Stimulated activated CD8-positive, alpha-beta memory T cell treated with anti-CD3 and anti-CD28 coated beads, Interleukin-4, amount 100 ng/mL, for 4 hours (primary cell): Measurements from ENCODE around the gene OR10R2.
"Not testable (repeated sequence)": the region's sequence is repeated elsewhere in the genome, so short reads cannot be mapped to it uniquely, and the experiment has no call there.

ENCODE experiments used
- DNase-seq, 2 donors: peaks; one replicate each; pipeline ENCODE4 v3.0.0-alpha.2; 2020; ENCODE audit warnings: low read depth in 2 of 2, low spot score in 1 of 2

Gene OR10R2, protein sequence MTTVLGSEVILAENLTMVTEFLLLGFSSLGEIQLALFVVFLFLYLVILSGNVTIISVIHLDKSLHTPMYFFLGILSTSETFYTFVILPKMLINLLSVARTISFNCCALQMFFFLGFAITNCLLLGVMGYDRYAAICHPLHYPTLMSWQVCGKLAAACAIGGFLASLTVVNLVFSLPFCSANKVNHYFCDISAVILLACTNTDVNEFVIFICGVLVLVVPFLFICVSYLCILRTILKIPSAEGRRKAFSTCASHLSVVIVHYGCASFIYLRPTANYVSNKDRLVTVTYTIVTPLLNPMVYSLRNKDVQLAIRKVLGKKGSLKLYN

DNA sequence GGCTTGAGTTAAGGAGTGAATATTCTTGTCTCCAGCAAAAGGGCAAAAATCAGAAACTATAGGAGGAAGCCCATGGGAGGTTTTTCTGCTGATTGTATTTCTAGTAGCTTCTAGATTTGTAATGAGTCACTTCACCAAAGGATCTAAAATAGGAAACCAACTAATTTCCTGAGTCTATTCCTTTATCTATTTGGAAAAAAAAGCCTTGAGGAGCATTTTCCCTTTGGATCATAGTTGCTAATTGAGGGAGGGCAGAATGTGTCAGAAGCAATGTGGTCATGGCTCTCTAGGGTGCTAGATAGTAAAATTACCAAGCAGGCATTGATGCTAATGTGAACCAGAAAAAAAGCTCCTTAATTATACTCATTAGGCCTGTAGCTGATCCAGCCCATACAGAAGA, at the start of gene OR10R2:
Gene OR10R2, plus strand, starts transcription at position 301 of the 400 bp plus-strand sequence. CDS start 106 bp downstream, outside the sequence.
- no peak for DNase-seq

DNA sequence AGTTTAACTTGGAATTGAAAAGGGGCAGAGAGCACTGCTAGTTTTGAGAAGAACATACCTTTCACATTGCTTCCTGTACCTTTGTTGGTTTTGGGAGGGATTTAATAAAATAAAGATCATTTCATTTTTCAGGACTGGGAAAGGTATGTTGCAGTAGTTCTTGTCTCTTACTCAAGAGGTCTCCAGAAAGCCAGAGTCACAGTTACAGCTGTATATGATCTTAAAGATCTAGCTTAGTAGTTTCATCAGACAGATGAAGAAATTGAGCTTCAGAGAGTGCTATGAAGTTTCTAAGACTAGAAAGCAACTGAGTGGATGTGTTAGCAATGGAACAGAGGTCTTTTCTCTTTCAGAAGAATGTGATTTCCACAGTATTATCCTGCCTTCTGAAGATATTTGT, 47.0 kb upstream of the OR10R2 start:
- no peak for DNase-seq

DNA sequence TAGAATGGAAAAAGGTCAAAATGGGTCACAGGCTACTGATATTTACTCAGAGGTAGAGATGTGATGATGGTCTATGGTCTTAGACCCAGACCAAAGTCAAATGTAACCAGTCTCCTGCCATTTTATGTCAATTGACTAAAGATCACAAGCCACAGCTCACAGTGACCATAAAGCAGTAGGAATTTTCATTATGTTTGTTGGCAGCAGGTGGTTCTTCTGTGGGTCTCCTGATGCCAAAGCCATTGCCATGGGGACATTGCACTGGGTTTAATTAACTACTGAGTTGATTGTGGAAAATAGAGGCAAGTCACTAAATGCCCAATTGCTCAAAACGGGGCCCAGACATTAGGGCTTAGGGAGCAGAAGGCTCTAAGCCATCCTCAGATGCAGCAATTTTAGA, 45.9 kb upstream of the OR10R2 start, which contains the start of gene OR10K2:
Gene OR10K2, minus strand, starts transcription at position 101 of the 400 bp plus-strand sequence. CDS start 5,371 bp downstream, outside the sequence.
- no peak for DNase-seq

DNA sequence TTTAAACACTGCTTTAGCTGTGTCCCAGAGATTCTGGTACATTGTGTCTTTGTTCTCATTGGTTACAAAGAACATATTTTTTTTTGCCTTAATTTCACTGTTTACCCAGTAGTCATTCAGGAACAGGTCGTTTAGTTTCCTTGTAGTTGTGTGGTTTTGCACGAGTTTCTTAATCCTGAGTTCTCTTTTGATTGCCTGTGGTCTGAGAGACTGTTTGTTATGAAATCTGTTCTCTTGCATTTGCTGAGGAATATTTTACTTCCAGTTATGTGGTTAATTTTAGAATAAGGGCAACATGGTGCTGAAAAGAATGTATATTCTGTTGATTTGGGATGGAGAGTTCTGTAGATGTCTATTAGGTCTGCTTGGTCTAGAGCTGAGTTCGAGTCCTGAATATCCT, 41.9 kb upstream of the OR10R2 start:
- DNase-seq, result not testable (repeated sequence)

DNA sequence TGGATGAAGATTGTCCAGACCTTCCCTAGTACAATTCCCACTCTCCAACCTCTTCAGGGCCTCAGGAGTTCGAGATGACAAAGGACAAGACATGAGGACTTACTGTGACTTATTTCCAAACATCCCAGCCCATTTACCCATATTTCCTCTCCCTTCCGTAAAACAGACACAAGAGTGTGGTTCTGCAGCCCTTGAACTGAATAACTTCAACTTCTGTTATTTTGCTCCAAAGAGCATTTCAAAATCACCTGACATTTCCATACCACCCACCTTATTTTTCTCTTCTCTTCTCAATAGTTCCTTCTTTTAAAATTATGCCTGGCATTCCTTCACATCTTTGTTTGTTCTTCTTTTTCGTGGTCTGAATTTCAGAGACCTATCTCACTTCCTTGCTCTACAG, 37.3 kb upstream of the OR10R2 start:
- DNase-seq, result no peak

DNA sequence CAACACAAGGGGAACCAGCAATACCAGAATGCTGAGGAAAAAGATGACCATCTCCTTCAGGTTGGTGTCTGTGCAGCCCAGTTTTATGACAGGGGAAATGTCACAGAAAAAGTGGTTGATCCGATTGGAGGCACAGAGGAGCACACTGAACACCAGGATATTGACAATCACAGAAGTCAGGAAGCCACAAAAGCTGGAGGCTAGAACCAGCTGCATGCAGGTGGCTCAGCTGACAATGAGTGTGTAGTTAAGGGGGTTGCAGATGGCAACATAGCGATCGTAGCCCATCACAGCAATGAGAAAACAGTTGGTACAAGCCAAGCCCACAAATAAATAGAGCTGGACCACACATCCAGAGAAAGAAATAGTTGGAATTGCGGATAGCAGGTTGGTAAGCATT, 26.6 kb upstream of the OR10R2 start:
- no peak for DNase-seq

DNA sequence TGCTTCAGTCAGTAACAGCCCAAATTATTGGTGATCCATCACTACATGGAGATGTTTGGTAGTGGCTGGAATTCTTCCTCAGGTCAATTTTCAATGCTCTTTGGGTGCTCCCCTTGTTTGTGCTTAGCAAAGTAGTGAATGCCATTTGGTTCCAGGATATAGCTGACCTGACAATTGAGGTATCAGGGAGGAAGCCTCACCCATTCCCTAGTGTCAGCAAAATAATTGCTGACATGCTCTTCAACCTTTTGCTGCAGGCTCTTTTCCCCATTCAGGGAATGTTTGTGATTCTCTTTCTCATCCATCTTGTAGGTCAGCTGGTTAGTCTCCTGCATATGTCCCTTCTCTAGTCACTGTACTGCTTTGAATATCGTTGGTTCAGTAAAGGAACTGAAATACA, 17.5 kb upstream of the OR10R2 start:
- no peak for DNase-seq

DNA sequence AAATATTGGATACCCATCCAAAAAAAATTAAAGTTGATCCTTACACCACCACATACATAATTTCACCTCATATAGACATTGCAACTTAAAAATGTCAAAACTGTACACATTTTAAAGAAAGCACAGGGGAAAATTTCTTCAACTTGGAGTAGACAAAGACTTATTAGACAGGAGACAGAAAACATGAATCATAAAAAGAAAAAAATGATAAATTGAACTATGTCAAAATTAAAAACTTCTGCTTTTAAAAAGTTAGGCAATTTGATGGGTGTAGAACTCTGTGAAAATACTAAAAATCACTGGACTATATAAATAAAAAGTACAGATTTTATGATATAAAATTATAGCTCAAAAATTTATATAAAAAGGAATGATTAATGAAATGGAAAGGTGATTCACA, 14.8 kb upstream of the OR10R2 start:
- no peak for DNase-seq

DNA sequence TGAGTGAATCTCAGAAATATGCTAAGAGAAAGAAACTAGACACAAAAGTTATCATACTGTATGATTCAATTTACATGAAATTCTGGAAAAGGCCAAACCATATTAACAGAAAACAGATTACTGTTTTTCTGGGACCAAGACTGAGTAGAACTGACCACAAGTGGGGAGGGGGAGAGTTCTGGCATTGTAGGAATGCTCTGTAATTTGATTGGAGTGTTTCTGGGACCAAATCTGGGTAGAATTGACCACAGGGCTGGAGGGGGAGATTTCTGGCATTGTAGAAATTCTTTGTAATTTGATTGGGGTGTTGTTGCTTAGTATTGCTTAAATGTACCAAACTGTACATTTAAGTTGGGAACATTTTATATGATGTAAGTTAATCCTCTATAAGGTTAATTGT, 13.8 kb upstream of the OR10R2 start:
- no peak for DNase-seq

DNA sequence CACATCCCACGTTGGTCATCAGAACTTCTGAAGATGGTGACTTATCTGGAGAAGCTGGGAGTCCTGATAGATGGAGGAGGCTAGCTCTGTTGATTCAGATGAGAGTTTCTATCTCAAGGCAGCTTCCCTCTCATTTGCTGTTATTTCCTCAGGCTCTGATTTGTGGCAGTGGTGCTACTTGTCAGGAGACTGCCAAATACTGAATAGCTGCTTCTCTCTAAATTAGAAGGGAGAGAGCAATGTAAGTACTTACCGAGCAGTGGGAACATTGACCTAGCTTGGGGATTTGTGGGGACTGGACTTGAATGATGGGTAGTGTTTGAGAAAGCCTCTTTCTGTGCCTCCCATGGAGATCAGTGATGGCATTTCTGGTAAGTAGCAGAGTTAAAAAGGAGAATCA, 10.5 kb upstream of the OR10R2 start, which contains the start of gene OR10K1:
Gene OR10K1, plus strand, starts transcription at position 301 of the 400 bp plus-strand sequence. CDS start 3,728 bp downstream, outside the sequence.
- no peak for DNase-seq

DNA sequence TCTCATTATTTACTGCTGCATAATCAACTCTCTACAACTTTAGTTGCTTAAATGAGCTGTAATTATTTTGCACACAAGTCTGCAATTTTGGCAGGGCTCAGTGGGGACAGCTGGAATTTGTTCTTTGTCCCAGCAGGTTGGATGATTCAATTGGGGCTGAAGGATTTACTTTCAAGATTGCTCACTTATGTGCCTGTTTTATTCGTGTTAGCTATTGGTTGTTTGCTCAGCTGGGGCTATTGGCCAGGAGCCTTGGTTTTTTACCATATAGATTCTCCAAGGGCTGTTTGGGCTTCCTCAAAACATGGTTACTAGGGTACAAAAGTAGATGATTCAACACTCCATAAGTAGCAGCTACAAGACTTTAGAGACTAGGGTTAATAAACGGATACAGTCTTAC, 13.4 kb downstream of the OR10R2 start:
- DNase-seq, result no peak

DNA sequence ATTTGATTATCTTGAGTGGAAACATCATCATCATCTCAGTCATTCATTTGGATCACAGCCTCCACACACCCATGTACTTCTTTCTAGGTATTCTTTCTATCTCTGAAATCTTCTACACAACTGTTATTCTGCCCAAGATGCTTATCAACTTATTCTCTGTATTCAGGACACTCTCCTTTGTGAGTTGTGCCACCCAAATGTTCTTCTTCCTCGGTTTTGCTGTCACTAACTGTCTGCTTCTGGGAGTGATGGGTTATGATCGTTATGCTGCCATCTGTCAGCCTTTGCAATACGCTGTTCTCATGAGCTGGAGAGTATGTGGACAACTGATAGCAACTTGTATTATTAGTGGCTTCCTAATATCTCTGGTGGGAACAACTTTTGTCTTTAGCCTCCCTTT, 19.3 kb downstream of the OR10R2 start:
- DNase-seq, result no peak

DNA sequence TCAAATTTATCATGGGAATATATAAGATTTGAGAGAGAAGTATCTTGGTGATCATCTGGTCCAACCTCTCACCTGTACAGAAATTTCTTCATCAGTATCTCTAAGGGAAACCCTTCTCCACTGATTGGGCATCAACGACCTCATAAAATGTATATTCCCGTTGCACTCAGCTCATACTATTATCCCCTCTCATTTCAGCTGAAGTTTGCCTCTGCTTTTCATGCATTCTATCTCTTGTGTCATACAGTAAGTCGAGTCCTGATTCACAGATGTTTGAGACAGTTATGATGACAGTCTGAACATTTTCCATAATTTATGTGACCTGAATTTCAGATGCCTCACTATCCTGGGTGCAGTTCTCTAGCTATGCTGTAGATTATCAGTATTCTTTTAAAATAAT, 21.0 kb downstream of the OR10R2 start:
- no peak for DNase-seq

DNA sequence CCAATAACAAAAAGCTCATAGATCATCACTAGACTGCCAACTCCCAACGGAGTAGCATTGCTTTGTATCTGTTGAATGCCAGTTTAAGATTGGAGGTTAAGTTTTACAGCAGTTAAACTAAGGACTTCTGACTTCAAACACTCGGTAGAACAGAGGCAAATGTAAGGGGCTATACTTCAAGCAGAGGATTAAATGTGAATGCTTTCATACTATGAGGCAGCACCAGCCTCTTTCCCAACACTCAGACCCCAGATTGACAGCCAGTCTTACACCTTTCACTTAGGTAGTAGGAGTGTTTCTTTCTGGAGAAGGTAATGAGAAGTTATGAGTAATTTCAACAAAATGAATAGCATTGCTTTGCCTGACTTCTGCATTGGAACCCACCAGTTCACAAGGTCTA, 22.8 kb downstream of the OR10R2 start:
- no peak for DNase-seq

DNA sequence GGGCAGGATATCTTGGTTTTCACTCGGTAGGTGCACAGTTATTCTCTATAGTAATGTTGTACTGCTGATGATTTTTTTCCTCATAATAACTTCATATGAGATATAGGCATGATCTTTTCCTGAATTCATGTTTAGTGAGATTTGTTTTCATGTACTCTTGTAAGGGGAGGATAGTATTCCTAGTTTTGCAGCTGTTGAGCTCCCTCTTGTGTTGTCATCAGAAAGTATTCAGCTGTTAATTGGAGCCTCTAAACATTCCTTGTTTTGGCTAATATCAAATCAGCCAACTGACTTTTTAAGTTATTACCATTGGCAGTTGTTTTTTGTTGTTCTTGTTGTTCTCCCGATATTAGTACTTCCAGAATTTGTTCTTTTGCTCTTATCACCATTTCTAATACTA, 24.4 kb downstream of the OR10R2 start:
- DNase-seq, result no peak

DNA sequence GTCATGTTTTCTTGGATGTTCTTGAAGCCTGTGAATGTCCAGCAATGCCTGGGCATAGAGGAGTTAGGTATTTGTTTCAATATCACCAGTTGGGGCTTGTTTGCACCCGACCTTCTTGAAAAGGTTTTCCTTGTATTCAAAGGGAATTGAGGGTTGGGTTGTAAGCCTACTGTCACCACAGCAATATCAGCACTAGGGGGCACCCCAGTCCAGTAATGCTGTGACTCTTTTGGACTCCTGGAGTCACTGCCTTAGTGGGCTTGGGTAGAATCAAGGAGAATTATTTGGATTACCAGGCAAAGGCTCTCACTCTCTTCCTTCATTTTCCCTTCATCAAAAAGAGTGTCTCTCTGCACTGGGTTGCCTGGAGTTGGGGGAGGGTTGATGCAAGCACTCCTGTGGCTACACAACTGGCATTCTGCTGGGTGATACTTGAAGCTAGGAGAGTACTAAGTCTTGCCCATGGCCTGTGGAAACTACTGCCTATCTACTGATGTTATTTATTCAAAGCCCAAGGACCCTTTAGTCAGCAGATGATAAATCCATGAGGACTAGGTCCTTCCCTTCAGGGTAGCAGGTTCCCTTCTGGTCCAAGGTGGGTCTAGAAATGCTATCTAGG, 34.5 kb downstream of the OR10R2 start:
- DNase-seq, result no peak

DNA sequence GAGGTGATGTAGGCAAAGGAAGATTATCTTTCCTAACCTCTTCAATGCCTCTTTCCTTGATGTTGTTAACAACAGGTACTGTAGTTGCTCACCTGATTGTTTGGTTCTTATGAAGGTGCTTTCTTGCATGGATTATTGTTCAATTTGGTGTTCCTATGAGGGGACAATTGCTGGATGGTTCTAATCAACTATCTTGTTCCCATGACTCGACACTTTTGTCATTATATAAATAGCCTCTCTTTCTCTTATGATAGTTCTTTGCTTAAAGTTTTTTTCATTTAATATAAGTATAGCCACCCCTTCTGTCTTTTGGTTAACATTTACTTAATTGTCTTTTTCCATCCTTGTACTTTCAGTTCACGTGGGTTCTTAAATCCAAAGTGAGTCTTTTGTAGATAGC, 35.5 kb downstream of the OR10R2 start:
- no peak for DNase-seq

DNA sequence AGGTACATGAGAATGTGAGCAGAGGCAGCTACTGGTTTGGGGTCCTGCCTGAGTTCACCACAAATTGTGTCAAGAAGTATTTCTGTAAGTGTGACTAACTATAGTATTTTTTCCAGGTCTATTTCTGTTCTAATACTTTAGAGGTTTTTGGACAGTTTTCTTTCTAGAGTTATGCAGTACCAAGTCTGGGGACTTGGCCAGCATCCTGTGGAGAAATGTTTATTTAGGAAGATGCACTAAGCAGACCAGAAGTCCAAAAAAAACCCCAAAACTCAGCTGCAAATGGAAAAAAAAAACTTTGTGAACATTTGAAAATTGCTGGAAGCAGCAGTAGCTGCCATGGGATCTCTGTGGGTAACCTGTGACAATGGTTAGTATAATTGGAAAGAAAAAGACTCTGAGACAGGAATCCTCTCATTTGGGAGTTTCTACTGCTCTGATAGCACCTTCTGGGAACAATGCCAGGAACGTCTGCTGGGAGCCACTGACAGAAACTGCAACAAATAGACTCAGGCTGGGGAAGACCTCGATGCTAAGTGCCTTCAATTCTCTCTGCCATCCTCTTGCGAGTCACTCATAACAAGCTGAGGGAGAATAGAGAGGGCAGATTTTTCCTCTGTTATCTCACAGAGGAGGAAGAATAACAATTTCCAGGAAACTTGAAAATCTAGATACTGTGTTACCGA, 37.6 kb downstream of the OR10R2 start:
- DNase-seq, result no peak

DNA sequence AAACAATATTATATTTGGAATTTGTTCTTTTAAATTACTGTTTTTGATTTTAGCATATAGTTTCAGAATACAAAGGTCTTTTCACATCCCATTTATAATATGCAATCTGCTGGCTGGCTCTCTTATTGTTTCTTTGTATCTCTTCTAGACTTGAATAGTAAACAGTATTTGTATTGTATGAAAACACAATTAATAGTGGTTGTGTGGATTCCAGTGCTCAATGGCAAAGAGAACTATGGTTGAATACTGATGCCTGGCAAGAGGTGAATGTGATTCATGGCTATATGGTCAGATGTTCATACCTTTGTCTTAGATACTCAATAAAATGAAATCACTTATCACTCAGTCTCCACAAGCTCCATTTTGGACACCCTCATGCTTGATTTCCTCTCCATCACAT, 44.9 kb downstream of the OR10R2 start:
- DNase-seq, result no peak

DNA sequence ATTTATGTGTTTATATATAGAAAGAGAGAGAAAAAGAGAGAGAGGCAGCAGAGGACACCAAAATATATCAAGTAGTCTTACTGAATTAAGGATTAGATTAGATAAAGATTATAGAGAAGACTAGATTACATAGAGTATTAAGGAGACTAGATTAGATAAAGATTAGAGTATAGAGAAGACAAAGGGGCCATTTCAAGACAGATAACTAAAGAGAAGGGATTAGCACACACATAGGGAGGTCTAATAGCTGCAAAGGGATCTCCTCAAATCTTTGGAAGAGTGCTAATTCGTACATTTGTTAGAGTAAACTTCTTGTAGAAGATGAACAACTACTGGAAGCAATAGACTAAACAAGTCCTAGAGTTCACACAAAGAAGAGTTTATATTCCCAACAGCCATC, 48.0 kb downstream of the OR10R2 start:
- no peak for DNase-seq

DNA sequence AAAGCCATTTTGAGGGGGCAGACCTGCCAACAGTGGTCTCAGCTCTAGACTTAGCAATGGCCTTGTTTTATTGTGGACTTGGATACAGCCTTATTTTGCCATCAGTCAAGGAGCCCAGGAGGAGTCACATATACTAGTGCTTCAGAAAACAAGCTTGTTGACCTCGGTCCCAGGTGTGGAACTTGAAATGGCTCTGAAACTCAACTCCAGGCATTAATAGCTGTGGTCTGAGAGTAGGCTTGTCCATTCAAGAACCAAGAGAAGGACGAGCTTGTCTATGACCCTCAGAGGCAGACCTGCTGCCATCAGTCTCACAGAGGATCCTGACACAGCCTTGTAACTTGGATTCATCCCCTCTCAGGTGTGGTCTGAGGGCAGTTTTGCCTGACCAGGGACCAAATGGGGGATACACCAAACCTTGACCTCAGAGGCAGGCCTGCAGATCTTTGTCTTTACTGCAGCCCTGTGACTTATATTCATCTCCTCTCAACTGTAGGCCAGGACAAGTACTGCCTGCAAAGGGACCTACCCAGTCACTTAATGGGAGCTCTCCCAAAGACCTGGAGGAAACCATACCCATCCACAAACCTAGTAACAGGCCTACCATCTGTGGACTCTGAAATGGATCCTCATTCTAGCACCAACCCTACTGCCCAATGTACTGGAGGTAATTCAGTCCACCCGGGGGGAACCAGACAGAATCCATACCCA, 49.1 kb downstream of the OR10R2 start:
- no peak for DNase-seq

DNA sequence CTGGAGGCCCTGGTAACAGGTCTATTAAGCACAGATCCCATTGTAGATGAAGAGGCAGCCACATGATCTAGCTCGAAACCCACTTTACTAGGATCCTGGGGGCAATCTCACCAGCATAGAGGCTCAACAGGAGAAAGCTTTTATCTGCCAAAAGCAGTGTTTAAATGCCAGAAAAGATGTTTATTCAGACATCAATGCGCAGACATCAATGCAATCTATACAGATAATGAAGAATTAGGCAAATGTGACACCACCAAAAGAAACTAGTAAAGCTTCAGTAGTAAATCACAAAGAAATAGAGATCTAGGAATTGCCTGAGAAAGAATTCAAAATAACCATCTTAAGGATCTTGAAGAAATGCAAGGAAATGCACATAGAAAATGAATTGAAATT, 49.6 kb downstream of the OR10R2 start:
- no peak for DNase-seq
